ENCODE measurements around the gene TRPV3.
"Not testable (repeated sequence)": the region's sequence is repeated elsewhere in the genome, so short reads cannot be mapped to it uniquely, and the experiment has no call there.

TRPV3 gene

DNA sequence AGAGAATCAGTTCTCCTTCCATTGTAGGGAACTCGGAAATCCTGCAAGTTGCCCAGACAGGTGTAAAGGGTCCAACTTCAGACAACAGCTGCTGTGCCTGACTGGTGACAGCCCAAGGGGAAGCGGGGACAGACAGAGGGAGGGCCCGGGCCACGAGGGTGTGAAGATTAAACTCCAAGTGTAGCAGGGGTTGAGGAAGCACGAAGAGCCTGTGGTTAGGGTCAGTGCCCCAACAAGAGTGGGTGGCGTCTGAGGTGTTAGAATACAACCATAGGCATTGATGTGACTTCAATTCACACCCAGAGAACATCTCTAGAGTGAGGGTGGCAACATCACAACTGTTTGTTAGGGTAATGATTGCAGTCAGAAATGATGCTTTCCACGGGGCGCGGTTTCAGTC, 42.7 kb downstream of the TRPV3 start:
- DNase-seq = no peak

DNA sequence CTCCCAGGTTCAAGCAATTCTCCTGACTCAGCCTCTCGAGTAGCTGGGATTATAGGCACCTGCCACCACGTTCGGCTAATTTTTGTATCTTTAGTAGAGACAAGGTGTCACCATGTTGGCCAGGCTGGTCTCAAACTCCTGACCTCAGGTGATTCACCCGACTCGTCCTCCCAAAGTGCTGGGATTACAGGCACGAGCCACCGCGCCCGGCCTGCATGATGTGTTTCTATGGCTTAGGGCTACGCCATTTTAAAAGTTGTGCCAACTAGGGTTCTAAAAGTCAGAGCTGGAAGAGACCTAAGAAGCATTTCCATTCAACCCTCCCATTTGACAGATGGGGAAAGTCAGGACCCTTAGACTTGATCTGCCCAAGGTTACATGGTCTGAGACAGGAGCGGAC, 43.4 kb downstream of the TRPV3 start:
- DNase-seq = not testable (repeated sequence)

DNA sequence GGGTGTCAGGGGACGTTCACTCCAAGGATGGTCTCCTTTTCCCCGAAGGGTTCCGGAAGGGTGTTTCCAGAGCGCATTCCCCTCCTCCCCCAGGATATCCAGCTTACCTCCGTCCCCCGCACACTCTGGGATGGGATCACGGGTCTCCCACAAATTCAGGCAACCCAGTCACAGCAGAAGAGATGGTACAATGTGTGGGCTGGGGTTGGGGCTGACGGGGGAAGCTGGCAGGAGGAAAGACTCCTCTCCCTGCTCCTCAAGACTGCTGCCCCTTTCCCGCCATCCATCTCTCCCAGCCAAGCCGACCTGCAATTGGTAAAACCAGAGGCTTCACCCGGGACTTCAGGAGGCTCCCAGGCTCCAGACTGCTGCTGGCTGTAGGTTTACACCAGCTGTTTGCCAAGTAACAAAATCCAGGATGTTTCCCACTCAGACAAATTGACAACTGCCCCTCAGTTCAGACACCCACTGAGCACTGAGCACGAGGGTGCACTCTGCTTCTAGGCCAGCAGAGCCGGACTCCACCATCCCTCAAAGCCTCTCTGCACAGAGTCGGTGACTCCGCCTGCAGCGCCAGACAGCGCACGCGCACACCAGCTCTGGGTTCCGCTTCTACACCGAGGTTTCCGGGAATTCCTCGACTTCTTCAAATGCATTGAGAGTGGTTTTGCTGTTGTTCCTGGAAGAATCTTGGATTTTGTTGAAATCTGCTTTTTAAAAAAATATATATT, 44.1 kb downstream of the TRPV3 start:
- no peak for DNase-seq

DNA sequence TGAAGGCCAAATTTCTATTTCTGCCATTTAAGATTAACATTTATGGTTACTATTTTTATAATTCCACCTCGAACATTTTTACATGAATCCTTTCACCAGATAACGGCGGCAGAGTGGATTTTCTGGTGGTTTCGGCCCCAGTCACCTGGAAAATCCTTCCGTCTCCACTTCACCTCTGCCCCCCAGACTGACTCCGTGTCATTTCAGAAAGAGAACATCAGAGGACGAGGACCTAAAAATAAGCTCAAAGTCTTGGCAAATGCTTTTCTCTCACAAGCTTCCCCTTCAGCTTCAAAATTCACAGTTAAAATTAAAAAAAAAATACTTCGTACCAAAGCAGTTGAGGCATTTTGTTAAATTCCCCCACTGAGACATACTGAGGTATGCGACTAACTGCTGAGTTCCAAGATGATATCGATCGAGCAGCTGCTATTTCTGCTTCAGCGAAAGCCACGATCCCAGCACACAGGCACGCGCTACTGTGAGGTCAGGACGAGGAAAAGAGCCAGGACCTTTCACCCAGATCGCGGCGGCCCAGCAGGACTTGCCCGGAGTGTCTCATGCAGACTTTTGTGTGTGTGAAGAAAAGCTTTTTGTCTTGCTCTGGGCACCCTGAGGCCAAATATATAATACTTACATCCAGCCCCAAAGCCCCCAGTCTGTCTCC, 45.0 kb downstream of the TRPV3 start:
- no peak for DNase-seq

DNA sequence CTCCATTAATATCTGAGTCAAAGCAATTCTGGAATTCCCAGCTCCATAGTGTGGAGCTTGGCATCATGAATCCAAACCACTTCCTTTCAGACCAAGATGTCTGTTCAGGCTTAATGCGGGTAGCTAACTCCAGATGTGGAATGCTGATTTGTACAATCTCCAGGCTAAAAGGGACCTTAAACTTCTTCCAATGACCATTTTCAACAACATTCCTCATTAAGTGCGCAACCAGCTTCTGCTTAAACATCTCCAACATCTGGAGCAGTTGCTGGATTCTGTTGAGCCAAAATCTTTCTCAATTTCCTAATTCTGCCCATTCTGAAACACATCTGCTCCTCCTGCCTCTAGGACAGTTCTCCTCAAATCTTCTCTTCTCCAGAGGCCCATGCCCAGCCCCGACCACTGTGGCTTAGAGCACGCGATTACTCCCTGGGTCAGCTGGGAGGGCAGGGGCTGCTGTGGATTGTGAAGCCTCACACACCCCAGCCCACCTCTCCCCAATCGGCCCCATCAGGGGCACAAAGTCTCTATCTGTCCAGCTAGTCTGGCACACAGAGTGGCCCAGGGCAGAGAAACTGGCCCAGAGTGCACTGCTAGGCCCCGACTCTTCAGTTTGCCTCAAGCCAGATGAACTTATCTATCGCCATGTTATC, 45.6 kb downstream of the TRPV3 start:
- no peak for DNase-seq

DNA sequence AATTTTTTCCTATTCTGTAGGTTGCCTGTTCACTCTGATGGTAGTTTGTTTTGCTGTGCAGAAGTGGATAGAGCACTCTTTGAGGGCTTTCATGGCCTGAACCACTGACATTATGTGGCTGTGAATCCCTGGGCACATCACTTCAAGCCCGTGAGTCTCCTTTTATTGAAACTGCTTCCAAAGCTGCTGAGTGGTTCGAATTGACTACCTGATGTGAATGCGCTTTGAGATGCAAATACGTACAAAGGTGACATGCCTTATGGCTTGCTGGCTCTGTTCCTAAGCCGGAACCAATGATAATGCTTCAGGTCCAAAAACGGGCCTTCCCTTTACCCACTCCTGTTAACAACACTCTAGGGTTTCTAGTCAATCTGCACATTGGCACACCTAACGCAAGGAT, 47.5 kb downstream of the TRPV3 start:
- no peak for DNase-seq

DNA sequence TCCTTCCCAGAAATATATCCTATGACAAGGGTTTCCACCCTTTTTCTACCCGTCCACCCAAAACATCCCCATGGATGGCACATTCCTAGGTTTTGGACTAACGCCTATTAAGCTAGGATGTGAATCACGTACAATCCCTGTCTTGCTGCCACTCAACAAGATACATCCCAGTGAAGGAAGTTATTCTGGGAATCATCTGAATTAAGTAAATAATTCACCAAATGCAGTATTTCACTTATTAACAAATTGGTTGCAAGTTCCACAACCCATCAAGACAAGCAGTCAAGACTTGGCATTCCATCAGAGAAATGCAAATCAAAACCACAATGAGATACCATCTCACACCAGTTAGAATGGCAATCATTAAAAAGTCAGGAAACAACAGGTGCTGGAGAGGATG, 49.7 kb downstream of the TRPV3 start:
- no peak for DNase-seq

DNA sequence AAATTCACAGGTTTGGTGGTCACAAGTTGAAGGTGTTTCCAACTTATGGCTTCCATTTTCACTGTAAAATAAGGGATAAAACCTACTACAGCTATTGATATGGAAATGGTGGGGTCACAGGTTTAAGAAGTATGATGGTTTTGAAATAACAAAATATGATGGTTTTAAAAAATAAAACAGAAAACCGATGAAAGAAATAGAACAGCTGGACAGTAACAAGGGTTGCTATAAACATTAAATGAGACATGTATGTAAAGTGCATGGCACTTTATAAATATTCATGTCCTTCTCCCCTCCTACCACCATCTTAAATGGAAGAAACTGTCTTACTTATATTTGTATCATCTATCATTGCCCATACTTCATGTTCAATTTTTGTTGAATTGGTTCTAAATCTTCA, 50.5 kb downstream of the TRPV3 start:
- no peak for DNase-seq

DNA sequence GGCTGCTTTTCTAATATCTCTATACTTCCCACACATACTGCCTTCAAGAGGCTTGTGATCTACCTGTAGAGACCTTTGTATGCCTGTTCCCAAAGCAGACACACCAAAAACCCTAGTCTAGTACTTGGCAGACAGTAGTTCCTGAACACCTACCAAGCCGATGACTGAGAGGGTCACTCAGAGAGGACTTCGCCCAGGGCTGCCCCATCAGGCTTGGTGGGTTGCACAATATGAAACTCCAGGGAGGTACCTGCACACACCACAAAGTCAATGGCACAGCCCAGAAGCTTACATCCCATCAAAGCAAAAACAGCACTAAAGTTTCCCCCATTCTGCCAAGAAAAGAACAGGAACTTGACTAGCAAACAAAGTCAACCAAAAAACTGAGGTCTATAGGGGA, 51.6 kb downstream of the TRPV3 start:
- no peak for DNase-seq

DNA sequence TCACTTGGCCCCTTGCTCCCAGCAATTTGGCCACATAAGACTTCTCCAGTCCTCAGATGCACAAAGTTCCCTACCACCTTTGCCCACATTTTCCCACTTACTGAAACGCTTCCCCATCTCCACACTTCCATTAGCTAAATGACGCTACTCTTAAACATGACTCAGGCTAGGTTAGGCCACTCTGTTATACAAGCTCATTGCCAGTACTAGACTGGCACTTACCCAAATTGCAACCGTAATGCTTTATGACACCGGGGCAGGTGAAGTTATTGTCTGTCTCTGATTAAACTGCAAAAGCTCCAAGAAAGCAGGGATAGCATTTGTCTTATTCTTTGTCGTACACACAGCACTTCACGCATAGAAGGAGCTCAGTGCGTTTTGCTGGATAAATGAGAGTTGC, 52.6 kb downstream of the TRPV3 start:
- no peak for DNase-seq

DNA sequence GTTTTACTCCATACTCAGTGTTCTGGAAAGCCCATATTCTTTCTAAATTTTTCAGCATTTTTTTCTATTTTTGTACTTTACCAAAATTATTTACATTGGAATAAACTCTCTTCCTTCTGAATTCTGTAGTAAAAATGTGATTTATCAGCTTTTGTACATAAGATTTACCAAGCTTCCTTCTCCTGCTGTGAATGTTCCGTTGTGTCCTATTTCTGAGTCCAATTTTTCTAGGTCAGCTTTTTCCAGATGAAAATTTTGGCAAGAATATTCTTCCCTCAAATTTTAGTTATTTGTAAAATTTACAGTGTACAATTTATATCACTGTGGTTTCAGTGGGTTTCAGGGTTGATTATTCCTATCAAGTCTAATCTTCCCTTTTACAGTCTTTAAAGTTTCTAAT, 54.3 kb downstream of the TRPV3 start:
- DNase-seq = no peak

DNA sequence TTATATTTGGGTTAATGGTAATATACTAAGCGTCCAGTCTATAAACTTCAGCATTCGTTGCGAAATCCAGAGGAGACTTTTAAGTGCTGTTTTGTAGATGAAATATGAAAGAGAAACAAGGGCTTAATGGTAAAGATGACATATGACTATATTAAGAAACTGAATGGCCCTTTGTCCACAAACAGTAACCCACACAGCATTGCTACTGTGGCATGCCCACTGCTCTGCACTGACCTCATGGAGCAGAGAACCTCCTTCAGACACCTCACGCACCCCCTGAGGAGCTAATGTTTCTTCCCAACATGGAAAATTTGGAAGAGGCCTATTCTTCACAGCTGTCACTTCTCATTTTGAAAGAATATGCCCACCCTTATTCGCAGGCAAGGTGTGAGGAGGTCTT, 55.1 kb downstream of the TRPV3 start:
- DNase-seq = no peak

DNA sequence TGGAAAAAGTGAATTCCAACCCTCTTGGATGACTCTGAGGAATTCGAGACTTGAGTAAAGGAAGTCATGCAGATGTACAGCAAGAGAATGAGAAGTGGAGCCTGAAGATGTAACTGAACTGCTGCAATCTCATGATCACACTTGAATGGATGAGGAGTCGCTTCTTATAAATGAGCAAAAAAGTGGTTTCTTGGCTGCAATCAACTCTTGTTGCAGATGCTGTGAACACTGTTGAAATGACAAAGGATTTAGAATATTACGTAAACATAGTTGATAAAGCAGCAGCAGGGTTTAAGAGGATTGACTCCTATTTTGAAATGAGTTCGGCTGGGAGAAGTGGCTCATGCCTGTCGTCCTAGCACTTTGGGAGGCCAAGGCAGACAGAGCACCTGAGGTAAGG, 56.3 kb downstream of the TRPV3 start:
- no peak for DNase-seq

DNA sequence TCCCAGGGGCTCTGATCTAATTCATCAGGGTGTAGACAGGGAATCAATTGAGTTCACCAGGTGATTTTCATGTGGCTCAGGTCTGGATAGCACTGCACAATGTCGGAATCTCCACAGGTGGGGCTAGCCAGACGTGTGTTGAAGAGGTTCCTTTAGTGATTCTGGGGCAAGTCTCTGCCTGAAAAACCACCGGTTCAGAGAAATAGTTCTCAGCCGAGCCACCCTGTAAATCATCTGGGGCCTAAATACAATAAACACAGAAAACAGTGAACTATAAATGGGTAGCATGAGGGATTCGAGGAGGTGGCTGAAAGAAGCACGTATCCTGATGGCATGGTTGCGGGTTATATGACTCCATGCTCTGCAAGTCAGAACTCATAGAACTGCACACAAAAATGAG, 60.5 kb downstream of the TRPV3 start:
- DNase-seq = no peak

DNA sequence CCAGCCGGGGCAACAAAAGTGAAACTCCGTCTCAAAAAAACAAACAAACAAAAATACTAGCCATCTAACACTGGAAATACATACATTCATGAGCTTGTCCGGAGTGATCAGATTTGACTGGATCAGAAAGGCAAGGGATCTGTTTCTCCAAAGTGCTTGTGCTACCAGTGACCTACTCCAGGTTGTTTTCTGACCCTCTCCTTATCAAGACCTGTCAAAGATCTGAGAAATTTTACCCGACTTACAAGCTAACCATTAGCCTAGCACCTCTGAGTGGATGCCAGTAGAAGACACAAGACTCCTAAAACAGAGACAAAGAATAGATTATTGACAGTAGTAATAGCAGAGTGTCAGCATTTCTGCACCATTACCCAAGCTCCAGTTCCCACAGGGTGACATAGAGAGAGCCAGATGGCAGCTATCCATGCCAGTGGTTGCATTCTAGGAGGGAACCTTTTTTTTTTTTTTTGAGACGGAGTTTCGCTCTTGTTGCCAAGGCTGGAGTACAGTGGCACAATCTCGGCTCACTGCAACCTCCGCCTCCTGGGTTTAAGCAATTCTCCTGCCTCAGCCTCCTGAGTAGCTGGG, 72.0 kb downstream of the TRPV3 start:
- no peak for DNase-seq

DNA sequence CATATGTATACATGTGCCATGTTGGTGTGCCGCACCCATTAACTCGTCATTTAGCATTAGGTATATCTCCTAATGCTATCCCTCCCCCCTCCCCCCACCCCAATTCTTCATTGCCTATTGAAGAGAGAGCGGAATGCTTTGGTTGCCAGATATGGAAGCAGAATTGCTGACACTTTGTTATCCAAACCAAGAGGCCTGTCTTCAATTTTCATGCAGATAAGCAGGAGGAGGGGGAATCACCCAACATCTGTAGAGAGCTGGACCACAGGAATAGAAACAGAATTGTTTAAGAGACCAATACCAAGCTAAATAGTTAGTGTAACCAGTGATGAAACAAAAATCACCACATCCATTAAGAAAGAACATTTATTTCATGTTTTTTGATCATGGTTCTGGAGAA, 74.8 kb downstream of the TRPV3 start:
- no peak for DNase-seq

DNA sequence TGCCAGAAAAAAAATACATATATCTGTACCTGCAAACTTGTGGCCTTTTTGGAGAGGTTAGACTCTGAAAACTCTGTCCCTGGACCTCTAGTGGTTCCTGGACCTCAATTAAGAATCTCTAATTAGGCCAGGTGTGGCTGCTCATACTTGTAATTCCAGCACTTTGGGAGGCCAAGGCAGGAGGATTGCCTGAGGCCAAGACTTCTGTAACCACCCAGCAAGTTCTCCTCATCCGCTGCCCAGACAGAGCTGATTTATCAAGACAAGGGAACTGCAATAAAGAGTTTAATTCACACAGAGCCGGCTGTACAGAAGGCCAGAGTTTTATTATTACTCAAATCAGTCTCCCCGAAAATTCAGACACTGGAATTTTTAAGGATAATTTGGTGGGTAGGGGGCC, 77.6 kb downstream of the TRPV3 start:
- DNase-seq = no peak

DNA sequence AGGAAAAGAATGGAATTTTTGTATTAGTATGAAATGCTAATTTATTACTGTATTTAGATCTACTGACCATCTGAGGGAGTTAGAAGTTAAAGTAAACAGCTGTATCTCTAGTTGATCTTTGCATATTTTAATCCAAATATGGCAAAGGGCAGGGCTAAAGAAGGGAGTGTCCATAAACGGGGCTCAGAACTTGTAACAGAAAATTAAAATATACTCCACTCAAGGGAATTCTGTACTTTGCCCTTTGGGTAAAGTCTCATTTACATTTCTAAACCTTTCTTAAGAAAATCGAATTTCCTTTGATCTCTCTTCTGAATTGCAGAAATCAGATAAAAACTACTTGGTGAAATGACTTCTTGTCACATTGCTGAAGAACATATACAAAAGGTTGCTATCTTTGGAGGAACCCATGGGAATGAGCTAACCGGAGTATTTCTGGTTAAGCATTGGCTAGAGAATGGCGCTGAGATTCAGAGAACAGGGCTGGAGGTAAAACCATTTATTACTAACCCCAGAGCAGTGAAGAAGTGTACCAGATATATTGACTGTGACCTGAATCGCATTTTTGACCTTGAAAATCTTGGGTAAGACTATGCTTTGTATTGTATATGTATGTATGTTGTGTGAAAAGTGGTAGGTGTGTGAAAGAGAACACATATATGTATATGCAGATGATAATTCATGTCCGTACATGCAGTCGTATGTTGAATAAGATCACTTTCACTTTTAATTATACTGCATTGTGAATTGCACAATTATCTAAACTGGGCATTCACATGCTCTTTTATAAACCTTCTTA, 81.6 kb downstream of the TRPV3 start, which contains the start of gene ASPA:
Gene ASPA, plus strand, starts transcription at position 186 of the 799 bp plus-strand sequence. Its CDS starts 163 bp downstream, at position 349.
- no peak for DNase-seq

DNA sequence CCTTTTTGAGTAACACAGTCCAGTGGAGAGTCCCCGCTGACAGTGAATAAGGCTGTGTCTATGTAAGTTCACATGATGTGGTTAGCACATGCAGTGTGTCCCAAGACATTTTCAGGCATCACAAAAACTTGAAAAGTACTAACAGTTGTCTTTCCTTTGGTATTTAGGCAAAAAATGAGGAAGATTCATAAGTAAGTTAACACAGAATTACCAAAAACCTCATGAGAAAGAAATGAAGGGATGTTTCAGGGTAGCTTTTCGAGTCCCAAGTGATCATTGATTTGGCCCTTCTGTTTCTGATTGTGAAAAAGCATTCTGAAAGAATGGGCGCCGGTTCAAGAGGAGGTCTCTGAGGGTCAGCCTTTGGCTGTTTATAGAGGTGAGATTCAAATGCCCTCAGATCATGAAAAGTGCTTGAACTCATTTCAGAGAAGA, 82.3 kb downstream of the TRPV3 start:
- DNase-seq = no peak

DNA sequence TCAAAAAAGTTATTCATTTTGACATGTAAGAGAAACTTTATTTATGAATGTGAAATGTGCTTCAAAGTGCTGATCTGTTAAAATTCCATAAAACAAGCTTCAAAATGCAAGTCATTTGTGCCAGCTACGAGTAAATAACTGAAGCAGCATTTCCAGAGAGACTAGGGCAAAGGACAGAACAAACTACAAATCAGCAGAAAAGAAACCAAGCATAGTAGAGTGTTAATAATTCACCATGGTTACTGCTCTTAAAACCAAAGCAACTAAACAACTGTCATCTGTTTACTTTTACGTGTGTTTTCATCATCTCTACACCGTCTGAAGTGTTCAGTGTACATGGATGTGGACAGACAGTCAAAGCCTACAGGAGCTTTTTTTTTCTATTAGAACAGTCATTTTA, 83.4 kb downstream of the TRPV3 start:
- DNase-seq = no peak

DNA sequence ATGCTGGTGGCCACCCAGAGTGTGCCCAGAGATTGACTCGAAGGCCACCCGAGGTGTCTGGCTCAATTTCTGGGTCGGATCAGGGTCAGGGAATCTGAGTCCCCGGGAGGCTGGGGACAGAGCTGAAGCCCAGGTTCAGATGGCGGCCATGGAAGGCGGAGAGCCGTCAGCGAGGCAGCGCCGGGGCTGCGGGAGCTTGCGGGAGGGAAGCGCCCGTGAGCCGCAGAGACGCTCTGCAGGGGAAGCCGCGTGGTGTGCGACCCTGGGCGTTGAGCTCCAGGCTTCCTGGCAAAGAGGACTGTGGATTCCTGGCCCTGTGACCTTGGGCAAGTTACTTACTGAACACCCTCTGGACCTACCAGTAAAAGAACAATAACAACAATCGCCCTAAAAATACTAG, 85.5 kb downstream of the TRPV3 start:
- no peak for DNase-seq

DNA sequence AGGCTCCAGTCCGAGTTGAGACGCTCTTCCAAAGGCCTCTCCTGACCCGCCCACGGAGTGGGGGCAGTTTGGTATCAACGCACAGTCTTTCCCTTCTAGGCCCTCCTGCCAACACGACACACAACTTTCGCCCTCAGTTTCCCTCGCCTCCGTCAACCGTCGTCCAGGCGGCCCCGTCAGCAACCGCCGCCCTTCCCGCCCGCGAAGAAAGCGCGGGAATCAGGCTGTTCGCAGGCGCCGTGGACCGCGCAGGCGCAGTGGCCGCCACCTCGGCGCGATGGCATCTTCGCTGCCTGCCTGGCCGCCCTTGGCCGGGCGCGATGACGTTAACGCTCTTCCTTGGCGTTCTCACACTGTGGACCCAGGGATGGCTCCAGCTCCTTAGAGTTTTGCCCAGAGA, 86.0 kb downstream of the TRPV3 start, which contains the start of gene SPATA22:
Gene SPATA22, minus strand, starts transcription at position 221 of the 400 bp plus-strand sequence. CDS start 2,494 bp downstream, outside the sequence.
- no peak for DNase-seq

DNA sequence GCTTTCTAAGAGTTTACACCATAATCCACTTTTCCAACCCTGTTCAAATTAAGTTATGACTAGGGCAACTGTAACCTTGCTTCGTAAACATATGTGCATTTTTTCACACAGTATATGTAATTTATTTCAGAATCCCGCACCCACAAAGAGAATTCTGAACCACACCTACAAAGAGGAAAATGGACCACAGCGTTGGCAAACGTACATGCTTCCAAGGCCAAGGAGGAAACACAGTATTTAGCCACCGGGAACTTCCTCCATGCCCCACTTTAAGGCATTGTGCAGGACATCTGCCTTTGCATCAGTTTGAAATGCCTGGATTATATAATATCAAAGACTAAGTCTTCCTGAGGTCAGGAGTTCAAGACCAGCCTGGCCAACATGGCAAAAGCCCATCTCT, 88.1 kb downstream of the TRPV3 start:
- DNase-seq = no peak
